PC-3 (cell line): ENCODE results near the gene NFIL3. TPM values are rescaled to one million over a fixed set of nuclear protein-coding genes. Genes with fewer than 3 reads are reported as not detected.

Source experiments
- ATAC-seq: fragments of 200-7000 bp; cut with Tn5 transposase; 2 replicates; pipeline ENCODE4 v1.9.1; 2020; ENCODE audit warnings: mild to moderate bottlenecking, moderate library complexity
- BruUV-seq: library from RNA; stranded (reverse); fragments of 400-500 nt; replicated peaks from 2 replicates; lab custom pipeline; 2021; lab: Mats Ljungman, UMichigan
- CTCF ChIA-PET: fragments of 300-600 bp; sonication (Branson Sonifier 250); formaldehyde crosslinking; loops from one replicate; lab custom pipeline; 2022; ENCODE audit warnings: antibody characterized with exemption; lab: Charles Lee
- POLR2A ChIA-PET: fragments of 300-600 bp; sonication (Branson Sonifier 250); formaldehyde crosslinking; loops from one replicate; lab custom pipeline; 2022; ENCODE audit warnings: antibody characterized with exemption; ENCODE audit not compliant: unreplicated experiment; lab: Charles Lee
- DNase-seq: peaks from one replicate; pipeline ENCODE4 v3.0.0-alpha.2; 2015
- H2AFZ ChIP-seq: fragments of 300-600 bp; sonication (generic); 2 replicates; pipeline ENCODE4 v1.6.0; 2016; ENCODE audit warnings: antibody characterized with exemption, low read length
- H3F3A ChIP-seq: fragments of 300-600 bp; sonication (generic); one replicate; pipeline ENCODE4 v1.6.0; 2017; ENCODE audit warnings: antibody characterized with exemption, low read length, control low read depth, mild to moderate bottlenecking; ENCODE audit not compliant: unreplicated experiment
- H3K27ac ChIP-seq: fragments of 300-600 bp; sonication (generic); 2 replicates; pipeline ENCODE4 v1.5.1; 2016; ENCODE audit warnings: mild to moderate bottlenecking, low read length
- H3K27me3 ChIP-seq: fragments of 300-600 bp; sonication (generic); 2 replicates; pipeline ENCODE4 v1.6.1; 2016; ENCODE audit warnings: low read length, mixed read lengths
- H3K36me3 ChIP-seq: fragments of 300-600 bp; sonication (generic); 2 replicates; pipeline ENCODE4 v1.6.1; 2016; ENCODE audit warnings: low read depth, mixed run types, low read length, mixed read lengths
- H3K4me1 ChIP-seq: fragments of 300-600 bp; sonication (generic); 2 replicates; pipeline ENCODE4 v1.5.1; 2016; ENCODE audit warnings: low read length; ENCODE audit not compliant: insufficient read depth
- H3K4me2 ChIP-seq: fragments of 300-600 bp; sonication (generic); 2 replicates; pipeline ENCODE4 v1.6.0; 2016; ENCODE audit warnings: low read length
- H3K4me3 ChIP-seq: fragments of 300-600 bp; sonication (generic); 2 replicates; pipeline ENCODE4 v1.5.1; 2016; ENCODE audit warnings: mild to moderate bottlenecking, low read length, mixed read lengths
- H3K79me2 ChIP-seq: fragments of 300-600 bp; sonication (generic); 2 replicates; pipeline ENCODE4 v1.6.1; 2017; ENCODE audit warnings: low read length, mixed read lengths
- H3K9ac ChIP-seq: fragments of 300-600 bp; sonication (generic); 2 replicates; pipeline ENCODE4 v1.6.0; 2016; ENCODE audit warnings: mild to moderate bottlenecking, low read length
- H3K9me2 ChIP-seq: fragments of 300-600 bp; sonication (generic); replicated peaks from 2 replicates; pipeline ENCODE4 v1.6.1; 2016; ENCODE audit warnings: mixed run types, low read length, mixed read lengths
- H3K9me3 ChIP-seq: fragments of 300-600 bp; sonication (generic); 2 replicates; pipeline ENCODE4 v1.6.1; 2016; ENCODE audit warnings: low read length, mixed read lengths
- H4K20me1 ChIP-seq: fragments of 300-600 bp; sonication (generic); 2 replicates; pipeline ENCODE4 v1.6.1; 2016; ENCODE audit warnings: low read length, mixed read lengths
- EZH2 ChIP-seq: fragments of 300-600 bp; sonication (generic); IDR thresholded peaks from one replicate; pipeline ENCODE4 v1.6.1; 2017; ENCODE audit warnings: antibody characterized with exemption, mild to moderate bottlenecking, low read length; ENCODE audit not compliant: unreplicated experiment
- EZH2phosphoT487 ChIP-seq: fragments of 300-600 bp; sonication (generic); IDR thresholded peaks from 2 replicates; pipeline ENCODE4 v1.6.1; 2018; ENCODE audit warnings: mild to moderate bottlenecking, antibody characterized with exemption, low read length, borderline replicate concordance
- intact Hi-C: fragments of 100-400 bp; cut with micrococcal nuclease; formaldehyde crosslinking; loops from 2 replicates; pipeline ENCODE4 v1.9.0; 2023
- total RNA-seq: library from RNA; depleted of rRNA; stranded (reverse); fragments of >200 nt; gene quantifications from 2 replicates; pipeline ENCODE4 v1.2.3, GENCODE V29; 2014
- TF ChIP-seq, protein P1 (sequence below): fragments of 300-600 bp; sonication (generic); conservative IDR thresholded peaks from 2 replicates; pipeline ENCODE4 v1.5.1; 2017; ENCODE audit warnings: antibody characterized with exemption, low read depth, mild to moderate bottlenecking, low read length

Gene NFIL3
- total RNA-seq, 1 experiment from 2014 or later, result 5.4 TPM

DNA sequence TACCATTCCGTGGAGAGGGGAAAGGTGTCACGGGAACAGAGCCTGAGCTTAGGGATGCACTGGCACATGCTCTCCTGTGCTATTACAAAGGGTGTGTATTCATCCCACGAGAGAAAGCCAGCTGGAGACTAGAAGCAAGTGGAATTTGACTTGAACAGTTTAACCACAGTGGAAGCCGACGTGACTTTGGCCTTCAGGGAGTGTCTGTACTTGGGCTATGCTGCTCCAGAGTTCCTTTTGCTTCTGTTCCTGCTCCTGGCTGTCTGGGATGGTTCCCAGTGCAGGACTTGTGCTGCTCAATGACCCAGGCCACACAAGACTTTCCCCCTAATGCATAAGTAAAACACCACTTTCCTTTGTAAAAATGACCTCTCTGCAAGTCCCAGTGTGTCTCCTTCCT is 7.9 kb upstream of the NFIL3 start:
- H3K4me2 ChIP-seq, result no peak overlapping the region
- no peak overlapping the region for H2AFZ ChIP-seq
- no peak overlapping the region for H3K27ac ChIP-seq
- TF ChIP-seq, protein P1, sequence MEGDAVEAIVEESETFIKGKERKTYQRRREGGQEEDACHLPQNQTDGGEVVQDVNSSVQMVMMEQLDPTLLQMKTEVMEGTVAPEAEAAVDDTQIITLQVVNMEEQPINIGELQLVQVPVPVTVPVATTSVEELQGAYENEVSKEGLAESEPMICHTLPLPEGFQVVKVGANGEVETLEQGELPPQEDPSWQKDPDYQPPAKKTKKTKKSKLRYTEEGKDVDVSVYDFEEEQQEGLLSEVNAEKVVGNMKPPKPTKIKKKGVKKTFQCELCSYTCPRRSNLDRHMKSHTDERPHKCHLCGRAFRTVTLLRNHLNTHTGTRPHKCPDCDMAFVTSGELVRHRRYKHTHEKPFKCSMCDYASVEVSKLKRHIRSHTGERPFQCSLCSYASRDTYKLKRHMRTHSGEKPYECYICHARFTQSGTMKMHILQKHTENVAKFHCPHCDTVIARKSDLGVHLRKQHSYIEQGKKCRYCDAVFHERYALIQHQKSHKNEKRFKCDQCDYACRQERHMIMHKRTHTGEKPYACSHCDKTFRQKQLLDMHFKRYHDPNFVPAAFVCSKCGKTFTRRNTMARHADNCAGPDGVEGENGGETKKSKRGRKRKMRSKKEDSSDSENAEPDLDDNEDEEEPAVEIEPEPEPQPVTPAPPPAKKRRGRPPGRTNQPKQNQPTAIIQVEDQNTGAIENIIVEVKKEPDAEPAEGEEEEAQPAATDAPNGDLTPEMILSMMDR, result no peak
- H3K9me2 ChIP-seq, result no peaks in the 10 kb centered on the region
- no peak overlapping the region for H3K9ac ChIP-seq
- DNase-seq, result no peak
- peaks cover 27% of the 10 kb centered on the region for H3K4me1 ChIP-seq
- no peak for ATAC-seq
- POLR2A ChIA-PET, result no interaction called here
- no TSS peak for BruUV-seq
- no peaks in the 10 kb centered on the region for H3K27me3 ChIP-seq
- H3K9me3 ChIP-seq, result no peaks in the 10 kb centered on the region
- no peaks in the 10 kb centered on the region for H3F3A ChIP-seq
- no peaks in the 10 kb centered on the region for H4K20me1 ChIP-seq
- no peak overlapping the region for H3K4me3 ChIP-seq
- CTCF ChIA-PET, result no interaction called here
- no peaks in the 10 kb centered on the region for H3K79me2 ChIP-seq
- no peaks in the 10 kb centered on the region for H3K36me3 ChIP-seq
- intact Hi-C loops, result loop anchor here (5.0 kb wide), 2 partner anchors 106 to 126 kb away; no protein-coding TSS in a partner anchor

GRCh38 chr9:91429501-91429900 is 5.9 kb upstream of the NFIL3 start:
- Histone ChIP-seq H3K27ac (no peak overlapping the region), H3K36me3 (no peaks in the 10 kb centered on the region), H3K79me2 (no peaks in the 10 kb centered on the region), H3K27me3 (no peaks in the 10 kb centered on the region), H3F3A (no peaks in the 10 kb centered on the region), H2AFZ (no peak overlapping the region), H3K9me2 (no peaks in the 10 kb centered on the region), H3K9ac (no peak overlapping the region), H4K20me1 (no peaks in the 10 kb centered on the region), H3K9me3 (no peaks in the 10 kb centered on the region), H3K4me3 (no peak overlapping the region), H3K4me2 (no peak overlapping the region), H3K4me1 (peaks cover 36% of the 10 kb centered on the region)
- CTCF ChIA-PET, result interaction anchor here (0.8 kb wide), 1 partner anchor 445 kb away, joined by 3 read pairs; no protein-coding TSS in a partner anchor
- intact Hi-C loops, result loop anchor here (5.0 kb wide), 1 partner anchor 298 kb away; no protein-coding TSS in a partner anchor
- no peak for ATAC-seq
- no peak for TF ChIP-seq EZH2phosphoT487
- TF ChIP-seq EZH2, result no peak
- TF ChIP-seq, protein P1, result no peak
- no peak for DNase-seq
- POLR2A ChIA-PET, result no interaction called here
- BruUV-seq, result no TSS peak

DNA sequence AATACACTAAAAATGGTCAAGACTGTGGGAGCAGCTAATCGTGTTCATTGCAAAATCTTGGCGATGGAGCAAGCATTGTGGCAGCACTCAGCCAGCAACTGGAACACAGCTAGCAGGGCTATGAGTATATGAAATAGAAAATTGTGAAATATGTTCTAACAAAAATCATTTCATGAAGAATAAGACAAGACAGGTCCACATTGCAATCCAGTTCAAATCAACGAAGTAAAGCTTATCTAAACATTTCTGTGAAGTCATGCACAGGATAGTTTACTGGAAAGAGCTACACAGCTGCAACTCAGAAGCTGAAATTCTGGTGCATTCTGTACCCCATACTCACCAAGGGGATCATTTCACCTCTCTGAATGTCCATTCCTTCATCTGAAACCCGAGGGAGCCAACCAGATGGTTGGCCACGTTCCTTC is 5.3 kb upstream of the NFIL3 start:
- H3K9me2 ChIP-seq, result no peaks in the 10 kb centered on the region
- ChIA-PET CTCF (interaction anchor here (0.8 kb wide), 1 partner anchor 444 kb away, joined by 3 read pairs; no protein-coding TSS in a partner anchor), POLR2A (no interaction called here)
- DNase-seq, result no peak
- intact Hi-C loops, result loop anchor here (5.0 kb wide), 1 partner anchor 298 kb away; no protein-coding TSS in a partner anchor
- no TSS peak for BruUV-seq
- TF ChIP-seq EZH2phosphoT487, result no peak
- TF ChIP-seq EZH2, result no peak
- TF ChIP-seq, protein P1, result no peak
- no peak overlapping the region for H3K4me3 ChIP-seq
- no peak overlapping the region for H2AFZ ChIP-seq
- no peaks in the 10 kb centered on the region for H3K27me3 ChIP-seq
- no peaks in the 10 kb centered on the region for H3K36me3 ChIP-seq
- peaks cover 33% of the 10 kb centered on the region for H3K4me1 ChIP-seq
- no peaks in the 10 kb centered on the region for H3K79me2 ChIP-seq
- no peak overlapping the region for H3K9ac ChIP-seq
- no peak for ATAC-seq
- no peaks in the 10 kb centered on the region for H3F3A ChIP-seq
- no peaks in the 10 kb centered on the region for H3K9me3 ChIP-seq
- H4K20me1 ChIP-seq, result no peaks in the 10 kb centered on the region
- no peak overlapping the region for H3K4me2 ChIP-seq
- H3K27ac ChIP-seq, result no peak overlapping the region
